PC-3 (cell line): ENCODE measurements around the gene USP4. TPM values are rescaled to one million over a fixed set of nuclear protein-coding genes. Genes with fewer than 3 reads are reported as not detected.

Experiments used
- ATAC-seq: fragments of 200-7000 bp; cut with Tn5 transposase; 2 replicates; pipeline ENCODE4 v1.9.1; 2020; ENCODE audit warnings: mild to moderate bottlenecking, moderate library complexity
- BruUV-seq: library from RNA; stranded (reverse); fragments of 400-500 nt; replicated peaks from 2 replicates; lab custom pipeline; 2021; lab: Mats Ljungman, UMichigan
- CTCF ChIA-PET: fragments of 300-600 bp; sonication (Branson Sonifier 250); formaldehyde crosslinking; loops from one replicate; lab custom pipeline; 2022; ENCODE audit warnings: antibody characterized with exemption; lab: Charles Lee
- POLR2A ChIA-PET: fragments of 300-600 bp; sonication (Branson Sonifier 250); formaldehyde crosslinking; loops from one replicate; lab custom pipeline; 2022; ENCODE audit warnings: antibody characterized with exemption; ENCODE audit not compliant: unreplicated experiment; lab: Charles Lee
- DNase-seq: peaks from one replicate; pipeline ENCODE4 v3.0.0-alpha.2; 2015
- H2AFZ ChIP-seq: fragments of 300-600 bp; sonication (generic); 2 replicates; pipeline ENCODE4 v1.6.0; 2016; ENCODE audit warnings: antibody characterized with exemption, low read length
- H3F3A ChIP-seq: fragments of 300-600 bp; sonication (generic); one replicate; pipeline ENCODE4 v1.6.0; 2017; ENCODE audit warnings: antibody characterized with exemption, low read length, control low read depth, mild to moderate bottlenecking; ENCODE audit not compliant: unreplicated experiment
- H3K27ac ChIP-seq: fragments of 300-600 bp; sonication (generic); 2 replicates; pipeline ENCODE4 v1.5.1; 2016; ENCODE audit warnings: mild to moderate bottlenecking, low read length
- H3K27me3 ChIP-seq: fragments of 300-600 bp; sonication (generic); 2 replicates; pipeline ENCODE4 v1.6.1; 2016; ENCODE audit warnings: low read length, mixed read lengths
- H3K36me3 ChIP-seq: fragments of 300-600 bp; sonication (generic); 2 replicates; pipeline ENCODE4 v1.6.1; 2016; ENCODE audit warnings: low read depth, mixed run types, low read length, mixed read lengths
- H3K4me1 ChIP-seq: fragments of 300-600 bp; sonication (generic); 2 replicates; pipeline ENCODE4 v1.5.1; 2016; ENCODE audit warnings: low read length; ENCODE audit not compliant: insufficient read depth
- H3K4me2 ChIP-seq: fragments of 300-600 bp; sonication (generic); 2 replicates; pipeline ENCODE4 v1.6.0; 2016; ENCODE audit warnings: low read length
- H3K4me3 ChIP-seq: fragments of 300-600 bp; sonication (generic); 2 replicates; pipeline ENCODE4 v1.5.1; 2016; ENCODE audit warnings: mild to moderate bottlenecking, low read length, mixed read lengths
- H3K79me2 ChIP-seq: fragments of 300-600 bp; sonication (generic); 2 replicates; pipeline ENCODE4 v1.6.1; 2017; ENCODE audit warnings: low read length, mixed read lengths
- H3K9ac ChIP-seq: fragments of 300-600 bp; sonication (generic); 2 replicates; pipeline ENCODE4 v1.6.0; 2016; ENCODE audit warnings: mild to moderate bottlenecking, low read length
- H3K9me2 ChIP-seq: fragments of 300-600 bp; sonication (generic); replicated peaks from 2 replicates; pipeline ENCODE4 v1.6.1; 2016; ENCODE audit warnings: mixed run types, low read length, mixed read lengths
- H3K9me3 ChIP-seq: fragments of 300-600 bp; sonication (generic); 2 replicates; pipeline ENCODE4 v1.6.1; 2016; ENCODE audit warnings: low read length, mixed read lengths
- H4K20me1 ChIP-seq: fragments of 300-600 bp; sonication (generic); 2 replicates; pipeline ENCODE4 v1.6.1; 2016; ENCODE audit warnings: low read length, mixed read lengths
- EZH2 ChIP-seq: fragments of 300-600 bp; sonication (generic); IDR thresholded peaks from one replicate; pipeline ENCODE4 v1.6.1; 2017; ENCODE audit warnings: antibody characterized with exemption, mild to moderate bottlenecking, low read length; ENCODE audit not compliant: unreplicated experiment
- EZH2phosphoT487 ChIP-seq: fragments of 300-600 bp; sonication (generic); IDR thresholded peaks from 2 replicates; pipeline ENCODE4 v1.6.1; 2018; ENCODE audit warnings: mild to moderate bottlenecking, antibody characterized with exemption, low read length, borderline replicate concordance
- intact Hi-C: fragments of 100-400 bp; cut with micrococcal nuclease; formaldehyde crosslinking; loops from 2 replicates; pipeline ENCODE4 v1.9.0; 2023
- total RNA-seq: library from RNA; depleted of rRNA; stranded (reverse); fragments of >200 nt; gene quantifications from 2 replicates; pipeline ENCODE4 v1.2.3, GENCODE V29; 2014
- TF ChIP-seq, protein P1 (sequence below): fragments of 300-600 bp; sonication (generic); conservative IDR thresholded peaks from 2 replicates; pipeline ENCODE4 v1.5.1; 2017; ENCODE audit warnings: antibody characterized with exemption, low read depth, mild to moderate bottlenecking, low read length

USP4 gene
- total RNA-seq, 1 experiment from 2014 or later: 19.9 TPM

DNA sequence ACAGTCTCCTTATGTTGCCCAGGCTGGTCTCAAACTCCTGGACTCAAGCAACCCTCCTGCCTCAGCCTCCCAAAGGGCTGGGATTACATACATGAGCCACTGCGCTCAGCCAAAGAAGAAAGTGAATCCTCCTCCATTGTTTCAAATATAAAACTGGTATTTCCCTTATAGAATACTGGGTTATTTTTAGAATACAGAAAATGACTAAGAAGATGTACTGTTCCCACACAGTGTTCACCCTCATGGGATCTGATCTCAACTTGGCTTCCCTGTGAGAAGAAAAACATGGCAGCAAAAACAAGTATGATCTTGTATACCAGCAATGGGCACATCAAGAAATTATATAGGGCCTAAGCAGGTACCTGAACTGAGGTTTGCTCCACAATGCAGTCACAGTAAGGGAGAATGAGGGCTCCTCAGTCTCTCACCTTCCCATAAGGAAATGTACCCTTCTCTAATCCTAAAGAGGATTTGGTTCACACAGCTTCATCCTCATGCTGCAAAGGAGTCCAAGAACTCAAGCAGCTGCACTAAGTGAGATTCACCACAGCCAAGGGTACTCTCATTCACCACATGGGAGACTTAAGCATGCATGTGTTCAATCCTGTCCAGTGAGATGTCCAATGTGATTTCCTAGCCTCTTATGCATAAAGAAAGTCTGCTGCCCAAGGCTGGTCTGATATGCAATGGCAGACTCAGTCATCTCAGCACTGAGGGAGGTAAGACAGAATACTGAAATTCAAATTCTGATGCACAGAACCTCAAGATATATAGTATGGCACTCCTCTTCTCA is 25.8 kb downstream of the USP4 start:
- Histone ChIP-seq H3K9me3 (no peaks in the 10 kb centered on the region), H3F3A (no peaks in the 10 kb centered on the region), H2AFZ (no peak overlapping the region), H3K27ac (no peak overlapping the region), H3K9me2 (no peaks in the 10 kb centered on the region), H3K36me3 (peaks cover 24% of the 10 kb centered on the region; the same call in 1 of the 2 replicates), H3K4me2 (no peak overlapping the region), H3K27me3 (no peaks in the 10 kb centered on the region), H3K4me3 (no peak overlapping the region), H4K20me1 (no peaks in the 10 kb centered on the region), H3K9ac (no peak overlapping the region), H3K4me1 (no peaks in the 10 kb centered on the region), H3K79me2 (no peaks in the 10 kb centered on the region)
- TF ChIP-seq EZH2phosphoT487 (no peak), EZH2 (no peak)
- TF ChIP-seq, protein P1, sequence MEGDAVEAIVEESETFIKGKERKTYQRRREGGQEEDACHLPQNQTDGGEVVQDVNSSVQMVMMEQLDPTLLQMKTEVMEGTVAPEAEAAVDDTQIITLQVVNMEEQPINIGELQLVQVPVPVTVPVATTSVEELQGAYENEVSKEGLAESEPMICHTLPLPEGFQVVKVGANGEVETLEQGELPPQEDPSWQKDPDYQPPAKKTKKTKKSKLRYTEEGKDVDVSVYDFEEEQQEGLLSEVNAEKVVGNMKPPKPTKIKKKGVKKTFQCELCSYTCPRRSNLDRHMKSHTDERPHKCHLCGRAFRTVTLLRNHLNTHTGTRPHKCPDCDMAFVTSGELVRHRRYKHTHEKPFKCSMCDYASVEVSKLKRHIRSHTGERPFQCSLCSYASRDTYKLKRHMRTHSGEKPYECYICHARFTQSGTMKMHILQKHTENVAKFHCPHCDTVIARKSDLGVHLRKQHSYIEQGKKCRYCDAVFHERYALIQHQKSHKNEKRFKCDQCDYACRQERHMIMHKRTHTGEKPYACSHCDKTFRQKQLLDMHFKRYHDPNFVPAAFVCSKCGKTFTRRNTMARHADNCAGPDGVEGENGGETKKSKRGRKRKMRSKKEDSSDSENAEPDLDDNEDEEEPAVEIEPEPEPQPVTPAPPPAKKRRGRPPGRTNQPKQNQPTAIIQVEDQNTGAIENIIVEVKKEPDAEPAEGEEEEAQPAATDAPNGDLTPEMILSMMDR: no peak
- DNase-seq: no peak
- CTCF ChIA-PET: interaction anchor here (1.0 kb wide), 1 partner anchor 140 kb away, joined by 3 read pairs; no protein-coding TSS in a partner anchor
- TSS peak; percentile 6 for BruUV-seq
- no peak for ATAC-seq
- intact Hi-C loops: no loop called here
- POLR2A ChIA-PET: no interaction called here

DNA sequence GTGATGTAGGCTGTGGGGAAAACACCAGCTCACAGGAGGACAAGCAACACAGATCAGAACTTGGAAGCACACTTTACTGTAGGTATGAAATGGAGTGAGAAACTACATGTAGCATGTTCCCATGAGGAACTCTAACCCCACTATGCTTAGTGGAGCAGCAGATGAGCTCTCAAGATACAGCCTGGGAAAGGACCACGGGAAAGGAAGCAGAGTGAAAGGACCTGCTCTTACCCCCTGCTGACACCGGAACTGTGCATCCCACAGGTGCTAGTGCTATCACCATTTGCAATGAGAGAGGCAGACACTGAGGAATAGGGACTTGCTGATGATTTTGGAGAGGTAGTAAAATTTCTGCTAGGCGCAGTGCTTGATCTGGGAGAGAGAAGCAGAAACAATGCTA is 28.6 kb downstream of the USP4 start:
- BruUV-seq: no TSS peak
- Histone ChIP-seq H3K9ac (no peak overlapping the region), H3K27me3 (no peaks in the 10 kb centered on the region), H3K4me3 (no peak overlapping the region), H2AFZ (no peak overlapping the region), H3K9me2 (no peaks in the 10 kb centered on the region), H3K27ac (no peak overlapping the region), H3K79me2 (no peaks in the 10 kb centered on the region), H3K4me2 (no peak overlapping the region), H3F3A (no peaks in the 10 kb centered on the region), H3K4me1 (no peaks in the 10 kb centered on the region), H3K36me3 (peaks cover 13% of the 10 kb centered on the region; the same call in 1 of the 2 replicates), H4K20me1 (no peaks in the 10 kb centered on the region), H3K9me3 (no peaks in the 10 kb centered on the region)
- DNase-seq: no peak
- intact Hi-C loops: no loop called here
- ATAC-seq: no peak
- POLR2A ChIA-PET: no interaction called here
- TF ChIP-seq, protein P1: no peak
- TF ChIP-seq EZH2phosphoT487: no peak
- TF ChIP-seq EZH2: no peak
- CTCF ChIA-PET: no interaction called here

DNA sequence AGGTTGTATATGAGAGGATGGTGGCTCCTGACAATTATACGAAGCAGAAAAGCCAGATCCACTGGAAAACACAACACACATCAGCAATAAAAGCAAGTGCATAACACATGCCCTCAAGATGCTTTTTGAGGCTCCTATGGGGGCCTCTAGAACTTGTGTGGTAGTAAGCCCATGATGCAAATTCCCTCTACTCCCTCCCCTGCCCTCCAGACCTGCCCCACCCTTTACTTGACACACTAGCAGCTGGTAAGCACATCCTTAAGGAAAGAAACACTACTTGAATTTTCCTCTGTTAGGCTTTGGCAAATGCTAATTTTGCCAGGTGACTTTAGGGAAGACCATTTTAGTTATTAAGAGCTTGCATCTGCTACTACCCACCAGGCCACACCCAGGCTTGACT is 29.2 kb downstream of the USP4 start:
- Histone ChIP-seq H3K4me3 (no peak overlapping the region), H3K9ac (no peak overlapping the region), H4K20me1 (no peaks in the 10 kb centered on the region), H3K4me2 (no peak overlapping the region), H3K27me3 (no peaks in the 10 kb centered on the region), H3K27ac (no peak overlapping the region), H3K79me2 (no peaks in the 10 kb centered on the region), H3K9me2 (no peaks in the 10 kb centered on the region), H3K9me3 (no peaks in the 10 kb centered on the region), H2AFZ (no peak overlapping the region), H3F3A (no peaks in the 10 kb centered on the region), H3K36me3 (peaks cover 16% of the 10 kb centered on the region), H3K4me1 (no peaks in the 10 kb centered on the region)
- BruUV-seq: no TSS peak
- no peak for ATAC-seq
- DNase-seq: no peak
- ChIA-PET CTCF (no interaction called here), POLR2A (no interaction called here)
- intact Hi-C loops: no loop called here
- TF ChIP-seq, protein P1: no peak
- TF ChIP-seq EZH2 (no peak), EZH2phosphoT487 (no peak)
